Lower lobe of right lung (tissue), 2 donors: ENCODE results near the gene APOBR. TPM values are rescaled to one million over a fixed set of nuclear protein-coding genes. Genes with fewer than 3 reads are reported as not detected.
A peak's percentile ranks its signal among the peaks of the same experiment; 100 is the strongest.

ENCODE experiments used
- ATAC-seq, 2 donors: fragments of 200-7000 bp; cut with Tn5 transposase; one replicate each; pipeline ENCODE4 v1.9.1; 2020 to 2022; ENCODE audit warnings: mild to moderate bottlenecking in 2 of 2, moderate library complexity in 2 of 2
- DNase-seq: peaks from one replicate; pipeline ENCODE4 v3.0.0-alpha.2; 2020
- H3K27ac ChIP-seq: fragments of 200-600 bp; one replicate; pipeline ENCODE4 v1.8.0; 2022
- H3K27me3 ChIP-seq: fragments of 200-600 bp; one replicate; pipeline ENCODE4 v1.8.0; 2022; ENCODE audit warnings: low read depth
- H3K36me3 ChIP-seq: fragments of 200-600 bp; one replicate; pipeline ENCODE4 v1.8.0; 2022; ENCODE audit warnings: mild to moderate bottlenecking
- H3K4me1 ChIP-seq: fragments of 200-600 bp; one replicate; pipeline ENCODE4 v1.8.0; 2022
- H3K4me3 ChIP-seq: fragments of 200-600 bp; one replicate; pipeline ENCODE4 v1.8.0; 2022; ENCODE audit warnings: mild to moderate bottlenecking
- H3K9me3 ChIP-seq: fragments of 200-600 bp; one replicate; pipeline ENCODE4 v1.8.0; 2022
- CTCF ChIP-seq: fragments of 200-600 bp; IDR thresholded peaks from one replicate; pipeline ENCODE4 v1.8.0; 2022; ENCODE audit warnings: antibody characterized with exemption, mild to moderate bottlenecking
- intact Hi-C: fragments of 100-400 bp; cut with DNase I; formaldehyde crosslinking; loops from one replicate; pipeline ENCODE4 v1.11.0; 2022
- total RNA-seq: library from RNA; stranded (reverse); fragmentation: NEBNext Ultra II Directional; extraction: Animal tissue kit (Norgen Biotek cat#: 25700); gene quantifications from one replicate; pipeline ENCODE4 v1.2.1, GENCODE V29; 2021
- donor health status: DM: no; HTN: yes; CAD: no; lungs with severe emphysema.

The APOBR gene
- total RNA-seq, 1 donor from 2014 or later: 29.2 TPM

- Histone ChIP-seq H3K4me1 (peaks cover 6% of the 10 kb centered on the region), H3K9me3 (no peaks in the 10 kb centered on the region), H3K4me3 (peak overlapping the region; percentile 31), H3K36me3 (no peaks in the 10 kb centered on the region), H3K27me3 (no peaks in the 10 kb centered on the region), H3K27ac (peak overlapping the region; percentile 31)
- ATAC-seq (no peak), DNase-seq (no peak)
- TF ChIP-seq CTCF: no peak
- intact Hi-C loops: no loop called here
These were observed 11.2 kb downstream of the APOBR start for GRCh38 chr16:28505489-28506137.

- H3K27me3 ChIP-seq: no peaks in the 10 kb centered on the region
- intact Hi-C loops: no loop called here
- no peak for ATAC-seq
- no peak overlapping the region for H3K4me3 ChIP-seq
- TF ChIP-seq CTCF: no peak
- H3K36me3 ChIP-seq: no peaks in the 10 kb centered on the region
- H3K27ac ChIP-seq: no peak overlapping the region
- DNase-seq: no peak
- no peaks in the 10 kb centered on the region for H3K9me3 ChIP-seq
- H3K4me1 ChIP-seq: peaks cover 6% of the 10 kb centered on the region
These were observed 16.6 kb downstream of the APOBR start for GRCh38 chr16:28511031-28511430.

- H3K27ac ChIP-seq: no peak overlapping the region
- intact Hi-C loops: no loop called here
- no peaks in the 10 kb centered on the region for H3K36me3 ChIP-seq
- TF ChIP-seq CTCF: no peak
- H3K27me3 ChIP-seq: no peaks in the 10 kb centered on the region
- no peak for DNase-seq
- no peaks in the 10 kb centered on the region for H3K9me3 ChIP-seq
- H3K4me1 ChIP-seq: peaks cover 6% of the 10 kb centered on the region
- ATAC-seq: no peak
- H3K4me3 ChIP-seq: no peak overlapping the region
These were observed 17.7 kb downstream of the APOBR start for GRCh38 chr16:28511801-28512789.

- Histone ChIP-seq H3K36me3 (no peaks in the 10 kb centered on the region), H3K27ac (no peak overlapping the region), H3K4me3 (no peak overlapping the region), H3K4me1 (no peaks in the 10 kb centered on the region), H3K27me3 (no peaks in the 10 kb centered on the region), H3K9me3 (no peaks in the 10 kb centered on the region)
- no peak for DNase-seq
- TF ChIP-seq CTCF: no peak
- no peak for ATAC-seq
- intact Hi-C loops: no loop called here
These were observed 19.2 kb downstream of the APOBR start for GRCh38 chr16:28513484-28514181.

GRCh38 chr16:28514246-28514645 is 19.8 kb downstream of the APOBR start:
- ATAC-seq: no peak
- intact Hi-C loops: no loop called here
- no peak overlapping the region for H3K27ac ChIP-seq

More at GRCh38 chr16:28514246-28514645, 19.8 kb downstream of the APOBR start:
- Histone ChIP-seq H3K4me3 (no peak overlapping the region), H3K36me3 (no peaks in the 10 kb centered on the region), H3K27me3 (no peaks in the 10 kb centered on the region), H3K4me1 (no peaks in the 10 kb centered on the region), H3K9me3 (no peaks in the 10 kb centered on the region)
- TF ChIP-seq CTCF: no peak
- DNase-seq: no peak
